Measurements from ENCODE around the gene ANGPTL8.

GRCh38 chr19:11204943-11205349 lies 34.5 kb upstream of the ANGPTL8 start:
- TF ChIP-seq ZNF274 (IDR thresholded peaks at IDR 0.05; ENCODE audit: low read depth, low read length), result no peak
- TF ChIP-seq YY1 (IDR thresholded peaks at IDR 0.05; ENCODE audit: insufficient read depth, insufficient read length), result no peak

All from NT2/D1 (cell line).